Spinal cord (tissue), 10 donors: Measurements from ENCODE around the gene CDK12. TPM values are rescaled to one million over a fixed set of nuclear protein-coding genes. Genes with fewer than 3 reads are reported as not detected.
A peak's percentile ranks its signal among the peaks of the same experiment; 100 is the strongest.
"Not testable (repeated sequence)": the region's sequence is repeated elsewhere in the genome, so short reads cannot be mapped to it uniquely, and the experiment has no call there.

Experiments used
- DNase-seq, 6 donors: peaks; one replicate each; pipeline versions ENCODE4 v3.0.0 to v3.0.0-alpha.2; 2013 to 2015; ENCODE audit warnings: low spot score in 6 of 6, low read depth in 4 of 6
- H3K27ac ChIP-seq: one replicate; pipeline ENCODE4 v1.5.1; 2013; ENCODE audit warnings: low read depth, low read length, control low read depth
- H3K27me3 ChIP-seq: one replicate; pipeline ENCODE4 v1.6.1; 2013; ENCODE audit warnings: low read length; ENCODE audit not compliant: control insufficient read depth, insufficient read depth
- H3K36me3 ChIP-seq: one replicate; pipeline ENCODE4 v1.6.1; 2013; ENCODE audit warnings: low read length; ENCODE audit not compliant: control insufficient read depth, insufficient read depth
- H3K4me1 ChIP-seq: one replicate; pipeline ENCODE4 v1.6.1; 2013; ENCODE audit warnings: low read length; ENCODE audit not compliant: control insufficient read depth, insufficient read depth
- H3K4me3 ChIP-seq: one replicate; pipeline ENCODE4 v1.5.1; 2013; ENCODE audit warnings: low read depth, low read length, control low read depth
- H3K9me3 ChIP-seq: one replicate; pipeline ENCODE4 v1.6.1; 2013; ENCODE audit warnings: low read length; ENCODE audit not compliant: control insufficient read depth, insufficient read depth
- WGBS: methylation state at CpG from one replicate; pipeline ENCODE4 v1.1.5; 2013; ENCODE audit warnings: missing lambda C conversion rate; ENCODE audit not compliant: insufficient coverage; 5-methylcytosine and 5-hydroxymethylcytosine counted together
- polyA plus RNA-seq, 2 donors: library from polyadenylated mRNA; unstranded; fragments of 120-200 nt; gene quantifications; one replicate each; pipeline ENCODE4 v1.2.1, GENCODE V29; 2013; ENCODE audit not compliant: insufficient read length in 2 of 2
- total RNA-seq, 2 donors: library from RNA; depleted of rRNA in 1 of 2; stranded (reverse); fragments of 120-200 nt in 1 of 2; fragments of >200 nt in 1 of 2; gene quantifications; one replicate each; pipeline versions ENCODE4 v1.2.3 to v1.2.4, GENCODE V29; 2013 to 2014
- donor health status: healthy.

The CDK12 gene
- total and polyA plus RNA-seq, 4 donors: 23.9 to 44.3 (median 33.1) TPM

GRCh38 chr17:39487490-39487889 is 26.2 kb downstream of the CDK12 start:
- H3K4me3 ChIP-seq, H3K9me3 ChIP-seq, H3K4me1 ChIP-seq, H3K27me3 ChIP-seq, DNase-seq, H3K27ac ChIP-seq: not testable (repeated sequence)
- peaks cover 34% of the 10 kb centered on the region for H3K36me3 ChIP-seq
- 100% methylated on average over 2 of the region's 3 CpGs for WGBS

GRCh38 chr17:39487946-39488345 is 26.7 kb downstream of the CDK12 start:
- H3K27ac ChIP-seq: no peak overlapping the region
- no peaks in the 10 kb centered on the region for H3K9me3 ChIP-seq
- whole genome bisulfite sequencing: 95% methylated on average over 4 of the region's 4 CpGs
- H3K27me3 ChIP-seq: no peaks in the 10 kb centered on the region
- H3K36me3 ChIP-seq: peaks cover 35% of the 10 kb centered on the region
- no peak for DNase-seq
- H3K4me3 ChIP-seq: no peak overlapping the region
- no peaks in the 10 kb centered on the region for H3K4me1 ChIP-seq

- 96% methylated on average over 9 of the region's 12 CpGs for WGBS
These were observed 35.6 kb downstream of the CDK12 start for GRCh38 chr17:39496921-39497320.

GRCh38 chr17:39507511-39507910 is 46.2 kb downstream of the CDK12 start:
- Histone ChIP-seq H3K4me1 (no peaks in the 10 kb centered on the region), H3K36me3 (peaks cover 45% of the 10 kb centered on the region), H3K27ac (no peak overlapping the region), H3K9me3 (no peaks in the 10 kb centered on the region), H3K4me3 (no peak overlapping the region), H3K27me3 (no peaks in the 10 kb centered on the region)
- 88% methylated on average over 1 of the region's 2 CpGs for WGBS
- no peak for DNase-seq

More at GRCh38 chr17:39496921-39497320, 35.6 kb downstream of the CDK12 start:
- H3K27ac ChIP-seq, H3K4me3 ChIP-seq, H3K4me1 ChIP-seq, H3K27me3 ChIP-seq, DNase-seq, H3K9me3 ChIP-seq: not testable (repeated sequence)
- peaks cover 87% of the 10 kb centered on the region for H3K36me3 ChIP-seq

- H3K4me3 ChIP-seq: no peak overlapping the region
- peaks cover 38% of the 10 kb centered on the region for H3K36me3 ChIP-seq
- no peak for DNase-seq
- no peaks in the 10 kb centered on the region for H3K27me3 ChIP-seq
- H3K27ac ChIP-seq: no peak overlapping the region
- H3K9me3 ChIP-seq: no peaks in the 10 kb centered on the region
- 93% methylated on average over 1 of the region's 2 CpGs for WGBS
- H3K4me1 ChIP-seq: no peaks in the 10 kb centered on the region
These were observed 47.7 kb downstream of the CDK12 start for GRCh38 chr17:39508987-39509386.

- Histone ChIP-seq H3K27ac (no peak overlapping the region), H3K4me3 (no peak overlapping the region), H3K27me3 (no peaks in the 10 kb centered on the region), H3K9me3 (no peaks in the 10 kb centered on the region), H3K4me1 (no peaks in the 10 kb centered on the region), H3K36me3 (peaks cover 47% of the 10 kb centered on the region)
- DNase-seq: peak in 1 of 6 donors; percentile 22
- no CpG with 5 or more reads among the region's 3 CpGs for WGBS
These were observed 52.0 kb downstream of the CDK12 start for GRCh38 chr17:39513309-39513708.

GRCh38 chr17:39513915-39514314 is 52.6 kb downstream of the CDK12 start:
- Histone ChIP-seq H3K4me1 (no peaks in the 10 kb centered on the region), H3K27me3 (no peaks in the 10 kb centered on the region), H3K36me3 (peaks cover 48% of the 10 kb centered on the region), H3K9me3 (no peaks in the 10 kb centered on the region), H3K27ac (no peak overlapping the region), H3K4me3 (no peak overlapping the region)
- 100% methylated on average over 2 of the region's 5 CpGs for WGBS
- DNase-seq: no peak

- no peaks in the 10 kb centered on the region for H3K4me1 ChIP-seq
- no peak overlapping the region for H3K4me3 ChIP-seq
- no peak overlapping the region for H3K27ac ChIP-seq
- 80% methylated on average over 4 of the region's 7 CpGs for WGBS
- H3K36me3 ChIP-seq: peaks cover 64% of the 10 kb centered on the region
- H3K27me3 ChIP-seq: no peaks in the 10 kb centered on the region
- DNase-seq: no peak
- H3K9me3 ChIP-seq: no peaks in the 10 kb centered on the region
These were observed 55.9 kb downstream of the CDK12 start for GRCh38 chr17:39517224-39517623.

GRCh38 chr17:39525801-39526506 is 64.7 kb downstream of the CDK12 start:
- Histone ChIP-seq H3K36me3 (peaks cover 54% of the 10 kb centered on the region), H3K4me3 (no peak overlapping the region), H3K27me3 (no peaks in the 10 kb centered on the region), H3K9me3 (no peaks in the 10 kb centered on the region), H3K4me1 (no peaks in the 10 kb centered on the region), H3K27ac (no peak overlapping the region)
- WGBS: 65% methylated on average over 6 of the region's 6 CpGs
- DNase-seq: no peak

GRCh38 chr17:39527220-39527813 is 66.0 kb downstream of the CDK12 start:
- H3K27me3 ChIP-seq: no peaks in the 10 kb centered on the region
- 90% methylated on average over 2 of the region's 7 CpGs for WGBS
- peaks cover 47% of the 10 kb centered on the region for H3K36me3 ChIP-seq
- H3K4me3 ChIP-seq: no peak overlapping the region
- H3K27ac ChIP-seq: no peak overlapping the region
- peak in 2 of 6 donors; percentile 54 to 68 for DNase-seq
- no peaks in the 10 kb centered on the region for H3K9me3 ChIP-seq
- no peaks in the 10 kb centered on the region for H3K4me1 ChIP-seq
